Measurements from ENCODE around the gene ERMP1. TPM values are rescaled to one million over a fixed set of nuclear protein-coding genes. Genes with fewer than 3 reads are reported as not detected.

Gene ERMP1
- total RNA-seq, 1 donor from 2014 or later: 7.3 TPM

DNA sequence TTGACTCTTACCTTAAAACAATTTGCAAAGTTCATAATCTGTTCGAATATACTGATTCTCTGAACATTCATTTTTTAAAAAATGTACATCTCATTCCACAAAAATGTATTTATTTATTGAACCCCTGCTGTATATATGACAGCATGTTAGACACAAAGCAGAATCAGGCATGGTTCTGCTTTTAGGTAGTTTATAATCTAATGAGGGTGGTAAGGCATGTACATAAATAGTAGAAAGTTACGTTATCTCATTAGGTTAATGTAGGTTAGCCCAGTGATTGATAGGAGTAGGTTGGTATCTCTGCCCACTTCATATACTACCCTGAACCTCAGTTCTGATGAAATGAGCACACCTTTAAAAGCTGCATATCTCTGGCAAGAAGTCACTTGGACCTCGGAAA is 89.8 kb downstream of the ERMP1 start:
- POLR2A ChIA-PET: interaction anchor here (0.7 kb wide), 1 partner anchor 1369 kb away, joined by 6 read pairs; no protein-coding TSS in a partner anchor
- H3K4me1 Mint-ChIP-seq: no peaks in the 10 kb centered on the region
- no peak for DNase-seq

DNA sequence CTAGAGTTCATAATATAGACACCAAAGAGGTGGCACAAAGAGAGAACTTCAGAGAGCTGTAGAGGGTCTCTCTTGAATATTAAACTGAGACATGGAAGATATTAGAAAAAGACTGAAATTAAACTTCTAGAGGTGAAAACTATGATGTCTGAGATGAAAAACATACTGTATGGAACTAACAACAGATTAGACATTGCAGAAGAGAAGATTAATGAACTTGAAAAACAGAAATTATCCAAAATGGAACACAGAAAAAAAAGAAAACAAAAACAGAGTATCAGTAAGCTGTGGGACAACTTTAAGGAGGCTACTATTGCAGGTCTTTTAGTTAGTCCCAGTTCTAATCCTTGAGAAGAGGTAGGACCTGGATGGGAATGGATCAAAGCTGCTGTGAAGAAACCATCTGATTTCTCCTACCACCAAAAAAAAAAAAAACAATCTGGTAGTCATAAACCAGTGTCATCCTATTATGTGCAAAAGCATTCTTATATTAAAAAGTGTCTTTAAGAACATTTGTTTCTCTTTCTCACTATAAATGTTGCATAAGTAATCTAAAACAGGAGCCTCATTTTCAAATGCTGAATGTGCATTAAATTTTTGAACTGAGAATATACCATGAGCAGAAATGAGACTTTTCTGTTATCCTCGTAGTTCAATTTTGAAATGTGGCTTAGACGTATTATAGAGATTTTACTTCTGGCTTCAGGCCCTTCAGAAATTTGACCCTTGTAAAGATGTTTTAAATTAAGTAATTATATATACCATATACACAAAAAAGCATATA is 96.2 kb downstream of the ERMP1 start:
- intact Hi-C loops (cut with micrococcal nuclease): no loop called here

More for the DNA sequence above, 89.8 kb downstream of the ERMP1 start:
- Mint-ChIP-seq H3K27me3 (no peaks in the 10 kb centered on the region), H3K27ac (no peak overlapping the region), H3K9me3 (peaks cover 8% of the 10 kb centered on the region), H3K4me3 (no peak overlapping the region), H3K36me3 (ENCODE audit: low read depth) (peaks cover 89% of the 10 kb centered on the region)
- CTCF ChIA-PET: no interaction called here
- intact Hi-C loops (cut with micrococcal nuclease): no loop called here
- no peak for ATAC-seq (ENCODE audit: low read depth)
- TF ChIP-seq, protein P1, sequence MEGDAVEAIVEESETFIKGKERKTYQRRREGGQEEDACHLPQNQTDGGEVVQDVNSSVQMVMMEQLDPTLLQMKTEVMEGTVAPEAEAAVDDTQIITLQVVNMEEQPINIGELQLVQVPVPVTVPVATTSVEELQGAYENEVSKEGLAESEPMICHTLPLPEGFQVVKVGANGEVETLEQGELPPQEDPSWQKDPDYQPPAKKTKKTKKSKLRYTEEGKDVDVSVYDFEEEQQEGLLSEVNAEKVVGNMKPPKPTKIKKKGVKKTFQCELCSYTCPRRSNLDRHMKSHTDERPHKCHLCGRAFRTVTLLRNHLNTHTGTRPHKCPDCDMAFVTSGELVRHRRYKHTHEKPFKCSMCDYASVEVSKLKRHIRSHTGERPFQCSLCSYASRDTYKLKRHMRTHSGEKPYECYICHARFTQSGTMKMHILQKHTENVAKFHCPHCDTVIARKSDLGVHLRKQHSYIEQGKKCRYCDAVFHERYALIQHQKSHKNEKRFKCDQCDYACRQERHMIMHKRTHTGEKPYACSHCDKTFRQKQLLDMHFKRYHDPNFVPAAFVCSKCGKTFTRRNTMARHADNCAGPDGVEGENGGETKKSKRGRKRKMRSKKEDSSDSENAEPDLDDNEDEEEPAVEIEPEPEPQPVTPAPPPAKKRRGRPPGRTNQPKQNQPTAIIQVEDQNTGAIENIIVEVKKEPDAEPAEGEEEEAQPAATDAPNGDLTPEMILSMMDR (IDR thresholded peaks at IDR 0.05): no peak

DNA sequence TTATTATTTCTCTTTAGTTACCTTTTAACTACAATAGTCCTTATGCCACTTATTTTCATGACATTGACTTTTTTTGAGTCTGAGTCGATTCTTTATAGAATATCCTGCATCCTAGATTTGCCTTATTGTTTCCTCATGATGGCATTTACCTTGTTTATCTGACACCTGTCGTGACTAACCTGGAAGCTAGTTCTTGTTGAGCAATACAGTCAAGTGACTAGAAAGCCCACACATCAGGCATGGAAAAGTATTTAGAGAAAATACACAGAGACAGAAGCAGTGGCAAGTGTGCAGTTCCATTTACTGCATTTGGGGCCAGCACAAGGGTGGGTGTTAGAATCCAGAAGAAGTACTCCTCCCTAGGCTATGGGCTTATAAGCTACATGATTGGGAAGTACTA is 97.8 kb downstream of the ERMP1 start:
- ChIA-PET CTCF (no interaction called here), POLR2A (no interaction called here)
- Mint-ChIP-seq H3K4me3 (no peak overlapping the region), H3K27ac (no peak overlapping the region), H3K9me3 (no peaks in the 10 kb centered on the region), H3K4me1 (no peaks in the 10 kb centered on the region), H3K27me3 (no peaks in the 10 kb centered on the region), H3K36me3 (ENCODE audit: low read depth) (peaks cover 73% of the 10 kb centered on the region)
- no peak for ATAC-seq (ENCODE audit: low read depth)
- intact Hi-C loops (cut with micrococcal nuclease): no loop called here
- DNase-seq: no peak
- TF ChIP-seq, protein P1 (IDR thresholded peaks at IDR 0.05): no peak

More for the DNA sequence above, 96.2 kb downstream of the ERMP1 start:
- Mint-ChIP-seq H3K4me1 (no peaks in the 10 kb centered on the region), H3K4me3 (no peak overlapping the region), H3K9me3 (no peaks in the 10 kb centered on the region), H3K36me3 (ENCODE audit: low read depth) (peaks cover 76% of the 10 kb centered on the region), H3K27ac (no peak overlapping the region), H3K27me3 (no peaks in the 10 kb centered on the region)
- DNase-seq (no peak), ATAC-seq (ENCODE audit: low read depth) (no peak)
- TF ChIP-seq, protein P1 (IDR thresholded peaks at IDR 0.05): no peak
- ChIA-PET CTCF (interaction anchor here (0.6 kb wide), 1 partner anchor 70 kb away, joined by 3 read pairs; no protein-coding TSS in a partner anchor), POLR2A (no interaction called here)

Other genes with a start within 250 kb of the ERMP1 start
- 68.1 and 85.0 TPM in 2 replicates for gene RIC1, start 204.0 kb downstream of the ERMP1 start, total RNA-seq
- not detected in 2 replicates for gene MLANA, start 57.8 kb upstream of the ERMP1 start, total RNA-seq
- gene RANBP6, start 182.5 kb upstream of the ERMP1 start, total RNA-seq: 21.6 and 22.5 TPM in 2 replicates